BLaER1 (cell line): Measurements from ENCODE around the gene ATXN2.

Experiments
- H3K27ac ChIP-seq: shearing (Covaris generic); formaldehyde crosslinking; 2 replicates; pipeline ENCODE4 v1.8.1; 2022
- H3K27me3 ChIP-seq: shearing (Covaris generic); formaldehyde crosslinking; 2 replicates; pipeline ENCODE4 v1.8.1; 2022
- H3K36me3 ChIP-seq: shearing (Covaris generic); formaldehyde crosslinking; 2 replicates; pipeline ENCODE4 v1.8.1; 2022
- H3K4me1 ChIP-seq: shearing (Covaris generic); formaldehyde crosslinking; 2 replicates; pipeline ENCODE4 v1.8.1; 2022
- H3K4me2 ChIP-seq: shearing (Covaris generic); formaldehyde crosslinking; 2 replicates; pipeline ENCODE4 v1.8.1; 2022
- H3K4me3 ChIP-seq: shearing (Covaris generic); formaldehyde crosslinking; 2 replicates; pipeline ENCODE4 v1.8.1; 2022
- H3K9ac ChIP-seq: shearing (Covaris generic); formaldehyde crosslinking; 2 replicates; pipeline ENCODE4 v1.8.1; 2022
- H3K9me3 ChIP-seq: shearing (Covaris generic); formaldehyde crosslinking; 2 replicates; pipeline ENCODE4 v1.8.1; 2022
- H4K20me1 ChIP-seq: shearing (Covaris generic); formaldehyde crosslinking; 2 replicates; pipeline ENCODE4 v1.8.1; 2022
- Cebpa-rat ChIP-seq: shearing (Covaris generic); IDR thresholded peaks from 2 replicates; pipeline ENCODE4 v1.8.1; 2022

The ATXN2 gene

GRCh38 chr12:111453071-111453989, 145.8 kb downstream of the ATXN2 start:
- Histone ChIP-seq H3K27me3 (no peaks in the 10 kb centered on the region), H3K36me3 (peaks cover 88% of the 10 kb centered on the region), H3K9ac (0 out of 2 replicates have a peak overlapping the region, but pooled peaks have one; percentile 36), H3K4me2 (peak overlapping the region; percentile 34), H3K9me3 (no peaks in the 10 kb centered on the region), H3K4me3 (no peak overlapping the region), H3K4me1 (peaks cover 16% of the 10 kb centered on the region), H3K27ac (no peak overlapping the region), H4K20me1 (peaks cover 67% of the 10 kb centered on the region)
- no peak for TF ChIP-seq Cebpa-rat

- Histone ChIP-seq H3K9ac (no peak overlapping the region), H3K27ac (no peak overlapping the region), H4K20me1 (peaks cover 76% of the 10 kb centered on the region), H3K4me1 (peaks cover 28% of the 10 kb centered on the region), H3K4me2 (no peak overlapping the region), H3K4me3 (no peak overlapping the region), H3K27me3 (no peaks in the 10 kb centered on the region), H3K36me3 (peaks cover 86% of the 10 kb centered on the region), H3K9me3 (no peaks in the 10 kb centered on the region)
- TF ChIP-seq Cebpa-rat, result no peak
Observed at GRCh38 chr12:111451649-111452129, 147.4 kb downstream of the ATXN2 start.

GRCh38 chr12:111451232-111451631, 147.9 kb downstream of the ATXN2 start:
- Histone ChIP-seq H3K4me3 (no peak overlapping the region), H3K9me3 (no peaks in the 10 kb centered on the region)

GRCh38 chr12:111450676-111451075, 148.4 kb downstream of the ATXN2 start:
- peaks cover 79% of the 10 kb centered on the region for H4K20me1 ChIP-seq
- peak overlapping the region; percentile 18; the same call in 1 of the 2 replicates for H3K27ac ChIP-seq

More at GRCh38 chr12:111451232-111451631, 147.9 kb downstream of the ATXN2 start:
- Histone ChIP-seq H3K4me1 (peaks cover 32% of the 10 kb centered on the region), H3K27me3 (no peaks in the 10 kb centered on the region), H3K27ac (no peak overlapping the region), H3K4me2 (no peak overlapping the region), H3K9ac (no peak overlapping the region), H4K20me1 (peaks cover 79% of the 10 kb centered on the region), H3K36me3 (peaks cover 86% of the 10 kb centered on the region)
- no peak for TF ChIP-seq Cebpa-rat

GRCh38 chr12:111448846-111449790, 150.0 kb downstream of the ATXN2 start:
- Histone ChIP-seq H3K9me3 (no peaks in the 10 kb centered on the region), H3K36me3 (peaks cover 76% of the 10 kb centered on the region), H4K20me1 (peaks cover 81% of the 10 kb centered on the region), H3K4me2 (no peak overlapping the region), H3K4me1 (peaks cover 53% of the 10 kb centered on the region), H3K27me3 (no peaks in the 10 kb centered on the region), H3K27ac (peak overlapping the region; percentile 40; the same call in 1 of the 2 replicates), H3K9ac (peak overlapping the region; percentile 16; the same call in 1 of the 2 replicates), H3K4me3 (no peak overlapping the region)
- no peak for TF ChIP-seq Cebpa-rat

More at GRCh38 chr12:111450676-111451075, 148.4 kb downstream of the ATXN2 start:
- H3K4me2 ChIP-seq, result no peak overlapping the region
- H3K9ac ChIP-seq, result no peak overlapping the region
- peaks cover 38% of the 10 kb centered on the region for H3K4me1 ChIP-seq
- no peaks in the 10 kb centered on the region for H3K9me3 ChIP-seq
- H3K36me3 ChIP-seq, result peaks cover 86% of the 10 kb centered on the region
- TF ChIP-seq Cebpa-rat, result no peak
- H3K27me3 ChIP-seq, result no peaks in the 10 kb centered on the region
- H3K4me3 ChIP-seq, result no peak overlapping the region

GRCh38 chr12:111448266-111448830, 150.8 kb downstream of the ATXN2 start:
- Histone ChIP-seq H3K9me3 (no peaks in the 10 kb centered on the region), H4K20me1 (peaks cover 81% of the 10 kb centered on the region), H3K9ac (peak overlapping the region; percentile 16; the same call in 1 of the 2 replicates), H3K4me1 (peaks cover 58% of the 10 kb centered on the region), H3K4me2 (no peak overlapping the region), H3K27me3 (no peaks in the 10 kb centered on the region), H3K36me3 (peaks cover 75% of the 10 kb centered on the region), H3K4me3 (no peak overlapping the region), H3K27ac (peak overlapping the region; percentile 40)
- no peak for TF ChIP-seq Cebpa-rat

- H3K36me3 ChIP-seq, result peaks cover 77% of the 10 kb centered on the region
- TF ChIP-seq Cebpa-rat, result no peak
- H3K27me3 ChIP-seq, result no peaks in the 10 kb centered on the region
- no peak overlapping the region for H3K4me2 ChIP-seq
- H3K9ac ChIP-seq, result no peak overlapping the region
- peaks cover 60% of the 10 kb centered on the region for H3K4me1 ChIP-seq
- H3K4me3 ChIP-seq, result no peak overlapping the region
- peak overlapping the region; percentile 40 for H3K27ac ChIP-seq
- peaks cover 83% of the 10 kb centered on the region for H4K20me1 ChIP-seq
- H3K9me3 ChIP-seq, result no peaks in the 10 kb centered on the region
Observed at GRCh38 chr12:111447571-111448265, 151.4 kb downstream of the ATXN2 start.

GRCh38 chr12:111446631-111447570, 152.2 kb downstream of the ATXN2 start:
- H3K4me2 ChIP-seq, result peak overlapping the region; percentile 97
- H3K4me3 ChIP-seq, result no peak overlapping the region
- TF ChIP-seq Cebpa-rat, result no peak
- no peaks in the 10 kb centered on the region for H3K9me3 ChIP-seq
- peaks cover 68% of the 10 kb centered on the region for H3K4me1 ChIP-seq
- H3K9ac ChIP-seq, result peak overlapping the region; percentile 63; the same call in 1 of the 2 replicates
- H3K27ac ChIP-seq, result peak overlapping the region; percentile 75
- no peaks in the 10 kb centered on the region for H3K27me3 ChIP-seq
- peaks cover 86% of the 10 kb centered on the region for H4K20me1 ChIP-seq
- peaks cover 80% of the 10 kb centered on the region for H3K36me3 ChIP-seq
